Endothelial cell of umbilical vein (primary cell): Measurements from ENCODE around the gene SNX10. TPM values are rescaled to one million over a fixed set of nuclear protein-coding genes. Genes with fewer than 3 reads are reported as not detected.

Experiments used
- BruUV-seq: library from RNA; stranded (reverse); fragments of 400-500 nt; replicated peaks from 2 replicates; lab custom pipeline; 2021; lab: Mats Ljungman, UMichigan
- CTCF ChIA-PET: fragments of 300-600, 350-600 bp; sonication (Branson Sonifier 250); formaldehyde crosslinking; loops from one replicate; lab custom pipeline; 2021; ENCODE audit warnings: antibody characterized with exemption, inconsistent platforms; lab: Charles Lee
- POLR2A ChIA-PET: fragments of 300-600, 350-600 bp; sonication (Branson Sonifier 250); formaldehyde crosslinking; loops from one replicate; lab custom pipeline; 2021; ENCODE audit warnings: antibody characterized with exemption, inconsistent platforms; lab: Charles Lee
- DNase-seq: peaks from one replicate; pipeline ENCODE4 v3.0.0-alpha.2; 2011; ENCODE audit warnings: low read depth, low spot score
- FAIRE-seq: peaks from 2 replicates; lab custom pipeline; 2011; peaks lifted over from hg19 to GRCh38; lab: Jason Lieb, UNC
- H2AFZ ChIP-seq: 2 replicates; pipeline ENCODE4 v1.6.0; 2012; ENCODE audit warnings: low read depth, low read length, control low read depth, inconsistent platforms
- H3K27ac ChIP-seq: 2 replicates; pipeline ENCODE4 v1.5.1; 2011; ENCODE audit warnings: low read depth, mild to moderate bottlenecking, control low read depth, low read length, moderate library complexity; ENCODE audit not compliant: insufficient read depth
- H3K27me3 ChIP-seq, 2 experiments: 2 replicates each; pipeline versions ENCODE4 v1.6.0 to v1.6.1; 2011; ENCODE audit warnings: low read length in 2 of 2, mixed read lengths in 1 of 2; ENCODE audit not compliant: control insufficient read depth in 2 of 2, insufficient read depth in 2 of 2
- H3K36me3 ChIP-seq, 2 experiments: 2 replicates in 1 of 2; 3 replicates in 1 of 2; pipeline ENCODE4 v1.5.1; 2011; ENCODE audit warnings: low read length in 2 of 2, mild to moderate bottlenecking in 1 of 2, moderate library complexity in 1 of 2; ENCODE audit not compliant: control insufficient read depth in 2 of 2, insufficient read depth in 2 of 2; ENCODE audit errors: extremely low read depth in 1 of 2
- H3K4me1 ChIP-seq: 3 replicates; pipeline ENCODE4 v1.5.1; 2011; ENCODE audit warnings: mild to moderate bottlenecking, low read length; ENCODE audit not compliant: control insufficient read depth, insufficient read depth; ENCODE audit errors: extremely low read depth
- H3K4me2 ChIP-seq: 2 replicates; pipeline ENCODE4 v1.6.1; 2011; ENCODE audit warnings: low read length, control low read depth, mixed read lengths; ENCODE audit not compliant: insufficient read depth
- H3K4me3 ChIP-seq, 3 experiments: fragments of 200-600 bp in 1 of 3; sonication (generic), shearing (Covaris generic) in 1 of 3; replicated peaks in 1 of 3; 2 replicates each; pipeline ENCODE4 v1.5.1; 2011 to 2016; ENCODE audit warnings: control low read depth in 3 of 3, low read length in 3 of 3, mild to moderate bottlenecking in 2 of 3, inconsistent platforms in 1 of 3, low read depth in 1 of 3, moderate library complexity in 1 of 3; ENCODE audit not compliant: insufficient read depth in 1 of 3
- H3K79me2 ChIP-seq: 2 replicates; pipeline ENCODE4 v1.6.0; 2012; ENCODE audit warnings: low read length, inconsistent platforms; ENCODE audit not compliant: control insufficient read depth, insufficient read depth
- H3K9ac ChIP-seq: replicated peaks from 2 replicates; pipeline ENCODE3; 2011; ENCODE audit warnings: low read length, control low read depth; ENCODE audit not compliant: insufficient read depth; ENCODE audit errors: extremely low read depth
- H3K9me1 ChIP-seq: replicated peaks from 3 replicates; pipeline ENCODE4 v1.6.0; 2011; ENCODE audit warnings: mild to moderate bottlenecking, low read length; ENCODE audit not compliant: control insufficient read depth, insufficient read depth; ENCODE audit errors: extremely low read depth
- H3K9me3 ChIP-seq: replicated peaks from 2 replicates; pipeline ENCODE4 v1.5.1; 2012; ENCODE audit warnings: low read length, inconsistent platforms; ENCODE audit not compliant: control insufficient read depth, insufficient read depth
- H4K20me1 ChIP-seq: replicated peaks from 2 replicates; pipeline ENCODE3; 2011; ENCODE audit warnings: mild to moderate bottlenecking, low read length; ENCODE audit not compliant: control insufficient read depth, insufficient read depth; ENCODE audit errors: extremely low read depth
- EZH2 ChIP-seq: IDR thresholded peaks from 2 replicates; pipeline ENCODE4 v1.6.1; 2012; ENCODE audit warnings: borderline replicate concordance, low read depth, mild to moderate bottlenecking, moderate library complexity, low read length, inconsistent platforms; ENCODE audit not compliant: severe bottlenecking
- FOS ChIP-seq: IDR thresholded peaks from 2 replicates; pipeline ENCODE4 v1.6.1; 2011; ENCODE audit warnings: mild to moderate bottlenecking, low read length, moderate library complexity, borderline replicate concordance; ENCODE audit not compliant: insufficient read depth
- GATA2 ChIP-seq: IDR thresholded peaks from 2 replicates; pipeline ENCODE4 v1.7.0; 2011; ENCODE audit warnings: low read depth, mild to moderate bottlenecking, moderate library complexity, mixed read lengths, low read length; ENCODE audit not compliant: insufficient read length, insufficient read depth
- JUN ChIP-seq: IDR thresholded peaks from 2 replicates; pipeline ENCODE4 v1.6.1; 2011; ENCODE audit warnings: borderline replicate concordance, low read depth; ENCODE audit not compliant: insufficient read length, insufficient read depth
- MAX ChIP-seq: IDR thresholded peaks from 2 replicates; pipeline ENCODE4 v1.6.1; 2011; ENCODE audit not compliant: insufficient read depth, insufficient read length
- MYC ChIP-seq: IDR thresholded peaks from one replicate; pipeline ENCODE4 v1.6.1; 2011; ENCODE audit warnings: mild to moderate bottlenecking, low read depth, low read length
- POLR2A ChIP-seq: IDR thresholded peaks from 2 replicates; pipeline ENCODE4 v1.6.1; 2012; ENCODE audit warnings: low read depth, mild to moderate bottlenecking, control low read depth, low read length
- POLR2AphosphoS5 ChIP-seq: IDR thresholded peaks from 2 replicates; pipeline ENCODE4 v1.6.1; 2012; ENCODE audit warnings: low read depth, mild to moderate bottlenecking, control low read depth, low read length, moderate library complexity; ENCODE audit not compliant: insufficient read depth
- dilution Hi-C: fragments of 300-500 bp; cut with MboI; formaldehyde crosslinking; loops from one replicate; pipeline ENCODE4 v1.15.0; 2019; ENCODE audit warnings: low sequenced_read_pairs; ENCODE audit not compliant: extremely low pct_ligation_motif_present
- intact Hi-C: fragments of 100-400 bp; cut with micrococcal nuclease; formaldehyde crosslinking; loops from one replicate; pipeline ENCODE4 v1.10.0; 2022
- polyA plus RNA-seq, 4 experiments: library from polyadenylated mRNA; depleted of rRNA in 3 of 4; stranded (reverse) in 3 of 4; unstranded in 1 of 4; fragments of >200 nt; gene quantifications; 2 replicates each; pipeline versions ENCODE4 v1.2.1 to v1.2.3, GENCODE V29; 2011 to 2012; ENCODE audit warnings: missing spikeins in 1 of 4
- total RNA-seq: library from RNA; stranded (reverse); gene quantifications from 2 replicates; pipeline ENCODE4 v1.2.3, GENCODE V29; 2021
- TF ChIP-seq, protein P1 (sequence below), 2 donors: IDR thresholded peaks; 1 replicate in 1 of 2; 2 replicates in 1 of 2; pipeline ENCODE4 v1.5.1; 2011; ENCODE audit warnings: low read length in 2 of 2, mild to moderate bottlenecking in 2 of 2, moderate library complexity in 2 of 2, control low read depth in 1 of 2, inconsistent platforms in 1 of 2, low read depth in 1 of 2; ENCODE audit not compliant: insufficient read depth in 1 of 2; ENCODE audit errors: extremely low read depth in 1 of 2

SNX10 gene
- total and polyA plus RNA-seq, 2 donors (not counting 3 experiments of a cell fraction or from before 2014, with no cell fraction given) = 0.25 to 0.80 TPM

- H2AFZ ChIP-seq = no peak overlapping the region
- no peaks in the 10 kb centered on the region for H3K4me1 ChIP-seq
- no peaks in the 10 kb centered on the region for H3K27me3 ChIP-seq
- no peak overlapping the region for H3K4me3 ChIP-seq
- dilution Hi-C loops (no loop called here), intact Hi-C loops (no loop called here)
- no peaks in the 10 kb centered on the region for H3K79me2 ChIP-seq
- H3K9me3 ChIP-seq = no peaks in the 10 kb centered on the region
- no peaks in the 10 kb centered on the region for H3K9me1 ChIP-seq
- BruUV-seq = no TSS peak
- H3K27ac ChIP-seq = no peak overlapping the region
- H4K20me1 ChIP-seq = no peaks in the 10 kb centered on the region
- H3K36me3 ChIP-seq = no peaks in the 10 kb centered on the region
- POLR2A ChIA-PET = no interaction called here
- H3K9ac ChIP-seq = no peak overlapping the region
- DNase-seq = no peak
- CTCF ChIA-PET = no interaction called here
- TF ChIP-seq POLR2AphosphoS5 = no peak
- TF ChIP-seq POLR2A = no peak
- TF ChIP-seq, protein P1, sequence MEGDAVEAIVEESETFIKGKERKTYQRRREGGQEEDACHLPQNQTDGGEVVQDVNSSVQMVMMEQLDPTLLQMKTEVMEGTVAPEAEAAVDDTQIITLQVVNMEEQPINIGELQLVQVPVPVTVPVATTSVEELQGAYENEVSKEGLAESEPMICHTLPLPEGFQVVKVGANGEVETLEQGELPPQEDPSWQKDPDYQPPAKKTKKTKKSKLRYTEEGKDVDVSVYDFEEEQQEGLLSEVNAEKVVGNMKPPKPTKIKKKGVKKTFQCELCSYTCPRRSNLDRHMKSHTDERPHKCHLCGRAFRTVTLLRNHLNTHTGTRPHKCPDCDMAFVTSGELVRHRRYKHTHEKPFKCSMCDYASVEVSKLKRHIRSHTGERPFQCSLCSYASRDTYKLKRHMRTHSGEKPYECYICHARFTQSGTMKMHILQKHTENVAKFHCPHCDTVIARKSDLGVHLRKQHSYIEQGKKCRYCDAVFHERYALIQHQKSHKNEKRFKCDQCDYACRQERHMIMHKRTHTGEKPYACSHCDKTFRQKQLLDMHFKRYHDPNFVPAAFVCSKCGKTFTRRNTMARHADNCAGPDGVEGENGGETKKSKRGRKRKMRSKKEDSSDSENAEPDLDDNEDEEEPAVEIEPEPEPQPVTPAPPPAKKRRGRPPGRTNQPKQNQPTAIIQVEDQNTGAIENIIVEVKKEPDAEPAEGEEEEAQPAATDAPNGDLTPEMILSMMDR (IDR thresholded peaks at IDR 0.05; ENCODE audit: extremely low read depth in 1 of 2, insufficient read depth in 1 of 2, low read depth in 1 of 2, low read length in 2 of 2) = no peak
- TF ChIP-seq GATA2 = no peak
- no peak for TF ChIP-seq FOS
- FAIRE-seq = no peak
- H3K4me2 ChIP-seq = no peak overlapping the region
These were observed 26.6 kb upstream of the SNX10 start for GRCh38 chr7:26265065-26265464.

GRCh38 chr7:26265499-26266075, 26.1 kb upstream of the SNX10 start:
- ChIA-PET CTCF (no interaction called here), POLR2A (no interaction called here)
- no peak for TF ChIP-seq MAX
- no peak for TF ChIP-seq GATA2
- TF ChIP-seq FOS = no peak
- TF ChIP-seq, protein P1 (IDR thresholded peaks at IDR 0.05; ENCODE audit: extremely low read depth in 1 of 2, insufficient read depth in 1 of 2, low read depth in 1 of 2, low read length in 2 of 2) = no peak
- TF ChIP-seq EZH2 = no peak
- TF ChIP-seq MYC = no peak
- no peak for TF ChIP-seq JUN
- TF ChIP-seq POLR2AphosphoS5 = no peak
- no peak for TF ChIP-seq POLR2A
- H3K36me3 ChIP-seq = no peaks in the 10 kb centered on the region
- H3K9ac ChIP-seq = no peak overlapping the region
- no peak overlapping the region for H3K4me2 ChIP-seq
- no peaks in the 10 kb centered on the region for H3K27me3 ChIP-seq
- DNase-seq (no peak), FAIRE-seq (no peak)
- no peaks in the 10 kb centered on the region for H3K4me1 ChIP-seq
- no peak overlapping the region for H2AFZ ChIP-seq
- intact Hi-C loops = no loop called here
- no peaks in the 10 kb centered on the region for H3K9me1 ChIP-seq
- H3K27ac ChIP-seq = no peak overlapping the region
- no peaks in the 10 kb centered on the region for H3K9me3 ChIP-seq
- H3K79me2 ChIP-seq = no peaks in the 10 kb centered on the region
- no peaks in the 10 kb centered on the region for H4K20me1 ChIP-seq
- dilution Hi-C loops = no loop called here
- BruUV-seq = no TSS peak
- H3K4me3 ChIP-seq = no peak overlapping the region
